Kidney glomerular epithelial cell (primary cell): ENCODE data around the gene NLRP13.

ENCODE experiments used
- DNase-seq: peaks from one replicate; lab custom pipeline; 2025; lab: John Stamatoyannopoulos, UW

NLRP13 gene

GRCh38 chr19:55901369-55902079 lies 30.6 kb downstream of the NLRP13 start:
- no peak for DNase-seq

- DNase-seq: no peak
Measured at GRCh38 chr19:55898911-55899310, 33.2 kb downstream of the NLRP13 start.

GRCh38 chr19:55882626-55883025 lies 49.5 kb downstream of the NLRP13 start:
- no peak for DNase-seq

GRCh38 chr19:55877211-55877610 lies 54.9 kb downstream of the NLRP13 start:
- DNase-seq: no peak

- DNase-seq: no peak
Measured at GRCh38 chr19:55870736-55871135, 61.4 kb downstream of the NLRP13 start.

GRCh38 chr19:55867101-55867500 lies 65.0 kb downstream of the NLRP13 start:
- DNase-seq: no peak

GRCh38 chr19:55866521-55866920 lies 65.6 kb downstream of the NLRP13 start:
- no peak for DNase-seq

GRCh38 chr19:55858969-55859368 lies 73.2 kb downstream of the NLRP13 start:
- DNase-seq: no peak

GRCh38 chr19:55858401-55858800 lies 73.7 kb downstream of the NLRP13 start:
- DNase-seq: no peak

- DNase-seq: no peak
Measured at GRCh38 chr19:55857974-55858373, 74.2 kb downstream of the NLRP13 start.

GRCh38 chr19:55857149-55857548 lies 75.0 kb downstream of the NLRP13 start:
- DNase-seq: no peak

GRCh38 chr19:55855160-55855559 lies 77.0 kb downstream of the NLRP13 start:
- DNase-seq: no peak
